ENCODE measurements around the gene DMRTA2. TPM values are rescaled to one million over a fixed set of nuclear protein-coding genes. Genes with fewer than 3 reads are reported as not detected.

Gene DMRTA2
- total RNA-seq, result 0.14 and 0.22 TPM in 2 replicates

GRCh38 chr1:50422946-50423669 lies at the start of gene DMRTA2:
DMRTA2 (minus strand) TSS chr1:50423443; CDS start chr1:50421536, 1,907 bp downstream.

Measured in placental pericyte (primary cell).